ENCODE data around the gene EXOC3L1. TPM values are rescaled to one million over a fixed set of nuclear protein-coding genes. Genes with fewer than 3 reads are reported as not detected.

The EXOC3L1 gene
- total RNA-seq, 1 donor from 2014 or later, result 0.45 TPM

DNA sequence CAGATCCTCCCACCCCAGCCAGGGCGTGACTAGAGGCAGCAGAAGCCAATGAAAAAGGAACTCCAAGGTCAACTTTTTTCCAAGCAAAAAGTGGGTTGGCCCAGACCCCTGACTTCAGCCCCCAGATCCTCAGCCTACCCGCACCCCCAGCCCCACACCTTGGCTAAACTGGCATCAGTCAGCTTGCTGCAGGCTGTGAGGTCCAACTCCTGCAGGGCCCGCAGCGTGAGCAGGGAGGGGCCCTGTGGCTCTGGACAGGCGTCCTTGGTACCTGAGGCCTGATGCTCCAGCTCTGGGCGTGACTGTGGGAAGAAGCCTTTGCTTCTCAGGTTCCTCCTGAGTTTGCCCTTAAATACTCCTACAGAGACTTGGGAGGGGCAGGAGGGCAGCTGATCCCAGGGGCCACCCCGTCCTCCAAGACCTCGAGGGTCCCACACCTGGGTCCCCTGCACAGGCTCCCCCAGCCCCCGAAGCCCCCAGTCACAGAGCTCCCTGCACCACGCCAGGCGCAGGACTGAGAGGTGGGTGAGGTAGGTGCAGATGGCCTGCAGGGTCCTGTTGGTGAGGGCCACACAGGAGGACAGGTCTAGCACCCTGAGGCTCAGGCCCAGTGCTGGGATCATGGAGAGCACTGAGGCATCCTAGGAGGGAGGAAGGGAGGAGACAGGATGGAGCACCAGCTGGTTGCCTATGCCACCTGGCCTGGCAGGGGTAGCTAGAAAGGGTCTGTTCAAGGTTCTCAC, 18.4 kb upstream of the EXOC3L1 start:
- H3K27me3 Mint-ChIP-seq (ENCODE audit: low read depth, unreplicated experiment), result peaks cover 6% of the 10 kb centered on the region
- no peak overlapping the region for H3K27ac Mint-ChIP-seq (ENCODE audit: unreplicated experiment)
- no peaks in the 10 kb centered on the region for H3K36me3 ChIP-seq (ENCODE audit: insufficient read depth, low read length)
- H3K4me1 ChIP-seq (ENCODE audit: insufficient read depth, low read length), result peaks cover 12% of the 10 kb centered on the region
- H3K9ac ChIP-seq (ENCODE audit: low read length), result no peak overlapping the region
- no peak overlapping the region for H3K27ac ChIP-seq (ENCODE audit: low read depth, low read length)
- H3K4me2 ChIP-seq (ENCODE audit: low read length), result no peak overlapping the region
- H3K9me3 ChIP-seq (ENCODE audit: insufficient read depth, low read depth, low read length), result no peaks in the 10 kb centered on the region
- no peaks in the 10 kb centered on the region for H3K9me3 Mint-ChIP-seq (ENCODE audit: unreplicated experiment)
- no peaks in the 10 kb centered on the region for H4K20me1 ChIP-seq (ENCODE audit: insufficient read depth, low read length)
- H3K36me3 Mint-ChIP-seq (ENCODE audit: low read depth, unreplicated experiment), result peaks cover 8% of the 10 kb centered on the region
- DNase-seq (ENCODE audit: low read depth) (no peak), FAIRE-seq (no peak)
- no peaks in the 10 kb centered on the region for H3K79me2 ChIP-seq (ENCODE audit: insufficient read depth, low read length)
- no peak overlapping the region for H3K4me3 Mint-ChIP-seq (ENCODE audit: unreplicated experiment)
- peaks cover 2% of the 10 kb centered on the region for H3K4me1 Mint-ChIP-seq (ENCODE audit: low read depth, unreplicated experiment)
- H3K4me3 ChIP-seq (ENCODE audit: insufficient read depth, low read depth, low read length), result no peak overlapping the region
- no peak overlapping the region for H2AFZ ChIP-seq (ENCODE audit: low read depth, low read length)
- no peaks in the 10 kb centered on the region for H3K27me3 ChIP-seq (ENCODE audit: insufficient read depth, low read length)
- TF ChIP-seq, protein P1, sequence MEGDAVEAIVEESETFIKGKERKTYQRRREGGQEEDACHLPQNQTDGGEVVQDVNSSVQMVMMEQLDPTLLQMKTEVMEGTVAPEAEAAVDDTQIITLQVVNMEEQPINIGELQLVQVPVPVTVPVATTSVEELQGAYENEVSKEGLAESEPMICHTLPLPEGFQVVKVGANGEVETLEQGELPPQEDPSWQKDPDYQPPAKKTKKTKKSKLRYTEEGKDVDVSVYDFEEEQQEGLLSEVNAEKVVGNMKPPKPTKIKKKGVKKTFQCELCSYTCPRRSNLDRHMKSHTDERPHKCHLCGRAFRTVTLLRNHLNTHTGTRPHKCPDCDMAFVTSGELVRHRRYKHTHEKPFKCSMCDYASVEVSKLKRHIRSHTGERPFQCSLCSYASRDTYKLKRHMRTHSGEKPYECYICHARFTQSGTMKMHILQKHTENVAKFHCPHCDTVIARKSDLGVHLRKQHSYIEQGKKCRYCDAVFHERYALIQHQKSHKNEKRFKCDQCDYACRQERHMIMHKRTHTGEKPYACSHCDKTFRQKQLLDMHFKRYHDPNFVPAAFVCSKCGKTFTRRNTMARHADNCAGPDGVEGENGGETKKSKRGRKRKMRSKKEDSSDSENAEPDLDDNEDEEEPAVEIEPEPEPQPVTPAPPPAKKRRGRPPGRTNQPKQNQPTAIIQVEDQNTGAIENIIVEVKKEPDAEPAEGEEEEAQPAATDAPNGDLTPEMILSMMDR (IDR thresholded peaks at IDR 0.05; ENCODE audit: insufficient read depth, low read depth, low read length), result no peak
- no peak for TF ChIP-seq EZH2 (IDR thresholded peaks at IDR 0.05; ENCODE audit: insufficient read depth, low read length)

DNA sequence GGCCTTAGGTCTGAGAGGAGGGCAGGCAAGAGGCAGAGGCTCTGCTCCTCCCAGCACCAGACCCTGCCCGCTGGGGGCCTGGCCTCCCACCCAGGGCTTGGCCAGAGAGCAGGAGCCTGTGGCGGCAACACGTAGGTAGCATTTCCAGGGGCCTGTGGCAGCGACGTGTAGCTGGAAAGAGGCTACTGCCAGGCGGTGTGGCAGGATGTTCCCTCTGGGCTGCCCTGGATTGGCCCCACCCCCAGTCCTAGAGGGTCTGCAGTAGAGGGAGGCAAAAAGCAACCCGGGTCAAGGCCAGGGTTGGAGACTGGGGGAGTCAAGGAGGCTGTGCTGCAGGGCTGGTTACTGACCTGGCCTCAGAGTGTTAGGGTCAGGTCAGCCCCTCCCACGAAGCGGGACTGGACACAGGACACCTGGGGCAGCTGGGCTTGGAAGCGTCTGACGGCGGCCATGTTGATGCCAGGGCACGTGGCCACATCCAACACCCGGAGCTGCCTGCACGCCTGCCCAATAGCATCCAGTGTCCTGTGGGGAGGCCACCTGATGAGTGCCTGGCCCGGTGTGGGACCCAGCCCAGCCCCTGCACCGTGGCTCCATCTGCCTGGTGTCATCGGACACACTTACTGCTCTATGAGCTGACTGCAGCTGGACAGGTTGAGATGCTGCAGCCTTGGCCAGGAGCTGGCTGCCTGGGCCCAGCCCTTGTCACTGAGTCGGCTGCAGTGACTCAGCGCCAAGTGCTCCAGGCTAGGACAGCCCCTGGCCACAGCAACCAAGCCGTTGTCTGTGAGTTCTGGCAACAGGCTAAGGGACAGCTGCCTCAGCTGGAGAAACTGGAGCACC, 17.5 kb upstream of the EXOC3L1 start:
- FAIRE-seq (no peak), DNase-seq (ENCODE audit: low read depth) (no peak)
- TF ChIP-seq EZH2 (IDR thresholded peaks at IDR 0.05; ENCODE audit: insufficient read depth, low read length), result no peak
- TF ChIP-seq, protein P1 (IDR thresholded peaks at IDR 0.05; ENCODE audit: insufficient read depth, low read depth, low read length), result no peak

More for the DNA sequence above, 17.5 kb upstream of the EXOC3L1 start:
- Mint-ChIP-seq H3K9me3 (ENCODE audit: unreplicated experiment) (no peaks in the 10 kb centered on the region), H3K4me3 (ENCODE audit: unreplicated experiment) (no peak overlapping the region), H3K4me1 (ENCODE audit: low read depth, unreplicated experiment) (peaks cover 2% of the 10 kb centered on the region), H3K36me3 (ENCODE audit: low read depth, unreplicated experiment) (peaks cover 3% of the 10 kb centered on the region), H3K27me3 (ENCODE audit: low read depth, unreplicated experiment) (peaks cover 6% of the 10 kb centered on the region), H3K27ac (ENCODE audit: unreplicated experiment) (no peak overlapping the region)
- Histone ChIP-seq H3K9ac (ENCODE audit: low read length) (no peak overlapping the region), H3K27me3 (ENCODE audit: insufficient read depth, low read length) (no peaks in the 10 kb centered on the region), H3K79me2 (ENCODE audit: insufficient read depth, low read length) (no peaks in the 10 kb centered on the region), H3K4me3 (ENCODE audit: insufficient read depth, low read depth, low read length) (no peak overlapping the region), H3K9me3 (ENCODE audit: insufficient read depth, low read depth, low read length) (no peaks in the 10 kb centered on the region), H4K20me1 (ENCODE audit: insufficient read depth, low read length) (no peaks in the 10 kb centered on the region), H3K4me1 (ENCODE audit: insufficient read depth, low read length) (peaks cover 12% of the 10 kb centered on the region), H3K4me2 (ENCODE audit: low read length) (no peak overlapping the region), H3K27ac (ENCODE audit: low read depth, low read length) (no peak overlapping the region), H3K36me3 (ENCODE audit: insufficient read depth, low read length) (no peaks in the 10 kb centered on the region), H2AFZ (ENCODE audit: low read depth, low read length) (no peak overlapping the region)

All from astrocyte (in vitro differentiated cells and primary cell).